ENCODE data around the gene LRFN4.

LRFN4 gene

DNA sequence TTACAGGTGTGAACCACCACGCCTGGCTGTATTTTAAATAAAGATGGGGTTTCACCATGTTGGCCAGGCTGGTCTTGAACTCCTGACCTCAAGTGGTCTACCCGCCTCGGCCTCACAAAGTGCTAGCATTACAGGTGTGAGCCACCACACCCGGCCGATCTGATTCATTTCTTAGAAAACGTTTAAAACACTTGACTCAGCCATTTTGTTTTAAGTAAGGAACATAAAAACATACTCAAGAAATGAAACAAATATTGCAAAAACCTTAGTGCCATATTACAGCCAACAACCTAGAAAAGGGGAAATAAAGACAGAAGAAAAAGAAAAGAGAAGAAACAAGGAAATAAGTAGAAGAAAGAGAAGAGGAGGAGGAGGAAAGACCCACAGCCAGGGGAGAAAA lies 17.4 kb downstream of the LRFN4 start:
- DNase-seq, result no peak

DNA sequence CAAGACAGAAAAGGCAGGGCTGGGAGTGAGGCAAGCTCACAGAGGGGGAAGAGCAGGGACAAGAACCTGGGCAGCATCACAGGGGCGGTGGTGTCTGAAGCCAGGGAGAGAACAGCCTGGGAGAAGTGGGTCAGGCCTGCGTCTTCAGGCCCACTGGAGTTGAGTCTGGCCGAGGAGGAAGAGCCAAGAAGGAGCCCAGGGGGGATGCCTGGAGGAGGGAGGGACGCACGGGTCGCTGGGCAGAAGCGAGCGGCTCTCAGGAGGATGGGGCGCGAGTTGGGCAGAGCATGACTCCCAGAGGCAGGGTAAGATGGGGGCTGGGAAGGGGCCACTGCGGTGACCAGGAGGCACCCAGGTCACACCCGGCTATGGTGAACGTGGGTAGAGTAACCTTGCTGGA lies 18.5 kb downstream of the LRFN4 start:
- no peak for DNase-seq

DNA sequence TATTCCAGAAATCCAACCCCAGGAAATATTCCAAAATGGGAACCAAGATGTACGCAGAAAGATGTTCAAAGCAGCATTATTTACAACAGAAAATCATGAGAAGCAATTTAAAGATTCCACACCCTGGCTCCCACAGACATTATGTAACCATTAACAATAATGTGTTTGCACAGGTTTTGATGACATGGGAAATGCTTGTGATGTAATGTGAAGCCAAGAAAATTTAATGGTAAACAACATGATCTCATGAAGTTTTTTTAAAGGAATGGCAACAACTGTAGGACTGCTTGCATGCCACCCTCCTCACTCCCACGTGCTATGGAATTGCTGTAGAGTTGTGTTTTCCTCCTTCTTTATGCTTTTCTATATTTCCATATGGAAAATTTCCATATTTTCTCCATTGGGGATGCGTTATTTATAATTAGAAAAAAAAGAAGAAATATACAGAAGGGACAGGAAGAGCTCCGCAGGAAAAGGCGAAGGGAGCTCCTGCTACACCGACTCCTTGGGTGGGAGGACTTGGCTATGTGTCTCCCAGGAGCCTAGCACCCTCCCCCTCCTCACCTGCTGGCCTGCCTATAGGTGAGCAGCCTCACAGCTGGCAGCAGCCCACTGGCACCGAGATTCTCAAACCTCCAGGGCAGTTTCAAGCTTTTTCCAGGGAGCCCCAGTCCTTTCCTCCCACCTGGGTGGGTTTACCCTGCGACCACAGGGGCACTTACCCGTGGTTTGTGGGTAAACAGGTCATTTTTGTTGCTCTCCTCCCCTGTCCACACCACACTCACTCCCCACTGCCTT lies 20.9 kb downstream of the LRFN4 start:
- no peak for DNase-seq

DNA sequence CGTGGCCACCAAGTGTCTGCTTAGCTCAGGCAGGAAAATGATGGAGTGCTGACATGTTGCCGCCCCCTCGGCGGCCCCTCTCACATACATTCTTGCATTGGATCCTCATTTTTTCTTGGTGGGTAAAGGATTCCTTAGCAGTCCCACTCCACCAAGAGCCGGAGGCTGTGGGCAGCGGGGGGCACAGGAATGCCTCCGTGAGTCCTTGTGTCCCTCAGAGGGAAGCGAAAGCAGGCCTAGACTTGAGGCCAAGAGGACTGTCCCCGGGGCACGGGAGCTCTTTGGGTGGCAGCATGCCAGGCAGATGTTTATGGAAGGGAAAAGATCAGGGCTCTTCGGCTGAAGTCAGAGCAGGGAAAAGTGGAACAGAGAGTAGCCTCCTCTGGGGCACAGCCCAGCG lies 21.6 kb downstream of the LRFN4 start:
- no peak for DNase-seq

DNA sequence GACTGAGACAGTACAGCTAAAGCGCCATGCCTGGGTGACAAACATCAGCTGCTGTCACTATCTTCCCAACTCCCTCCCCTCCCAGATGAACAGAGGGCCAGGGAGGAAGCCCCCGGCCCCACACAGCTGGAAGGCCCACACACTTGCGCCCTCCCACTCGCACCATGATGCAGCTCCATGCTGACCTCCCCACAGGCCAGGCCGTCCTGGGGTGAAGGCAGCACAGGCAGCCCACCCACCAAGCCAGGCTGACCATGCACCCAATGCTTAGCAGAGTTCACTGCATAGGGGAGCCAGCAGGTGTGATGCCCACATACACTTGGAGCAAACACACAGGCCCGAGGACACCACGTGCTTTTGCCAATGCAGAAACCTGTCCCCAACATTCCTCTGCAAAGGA lies 22.1 kb downstream of the LRFN4 start:
- no peak for DNase-seq

DNA sequence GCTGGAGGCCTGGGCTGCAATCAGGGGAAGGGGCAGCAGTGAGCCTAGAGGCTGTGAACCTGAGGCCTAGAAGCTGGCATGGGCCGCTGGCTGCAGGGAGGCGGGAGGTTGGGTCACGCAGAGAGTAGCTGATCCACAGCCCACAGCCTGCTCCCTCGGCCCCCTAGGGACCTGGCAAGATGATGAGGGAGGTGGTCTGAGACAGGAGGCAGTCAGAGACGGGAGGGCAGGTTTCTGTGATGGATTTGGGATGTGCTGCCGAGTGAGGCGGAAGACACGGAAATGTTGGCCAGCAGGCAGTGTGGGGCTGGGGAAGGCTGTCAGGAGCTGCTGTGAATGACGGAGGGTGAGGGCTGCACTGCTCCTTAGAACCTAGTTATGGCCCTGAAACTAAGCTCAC lies 22.7 kb downstream of the LRFN4 start:
- no peak for DNase-seq

DNA sequence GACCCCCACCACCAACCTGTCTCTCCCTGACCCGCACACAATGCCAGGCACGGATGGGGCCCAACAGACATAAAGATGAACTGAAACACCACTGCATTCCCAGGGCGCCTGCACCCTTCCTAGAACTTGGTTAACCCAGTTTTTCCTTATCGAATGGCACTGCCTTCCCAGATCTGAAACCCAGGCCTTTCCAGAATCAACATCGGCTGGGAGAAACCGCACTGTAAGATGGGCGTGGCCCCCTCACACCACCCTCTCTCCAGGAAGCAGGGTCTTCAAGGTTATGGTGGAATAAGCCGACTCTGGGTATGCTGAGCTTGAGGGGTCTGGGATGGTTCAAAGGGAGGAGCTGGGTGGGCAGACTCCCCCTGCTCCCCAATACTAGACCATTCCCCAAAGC lies 23.1 kb downstream of the LRFN4 start:
- DNase-seq, result no peak

DNA sequence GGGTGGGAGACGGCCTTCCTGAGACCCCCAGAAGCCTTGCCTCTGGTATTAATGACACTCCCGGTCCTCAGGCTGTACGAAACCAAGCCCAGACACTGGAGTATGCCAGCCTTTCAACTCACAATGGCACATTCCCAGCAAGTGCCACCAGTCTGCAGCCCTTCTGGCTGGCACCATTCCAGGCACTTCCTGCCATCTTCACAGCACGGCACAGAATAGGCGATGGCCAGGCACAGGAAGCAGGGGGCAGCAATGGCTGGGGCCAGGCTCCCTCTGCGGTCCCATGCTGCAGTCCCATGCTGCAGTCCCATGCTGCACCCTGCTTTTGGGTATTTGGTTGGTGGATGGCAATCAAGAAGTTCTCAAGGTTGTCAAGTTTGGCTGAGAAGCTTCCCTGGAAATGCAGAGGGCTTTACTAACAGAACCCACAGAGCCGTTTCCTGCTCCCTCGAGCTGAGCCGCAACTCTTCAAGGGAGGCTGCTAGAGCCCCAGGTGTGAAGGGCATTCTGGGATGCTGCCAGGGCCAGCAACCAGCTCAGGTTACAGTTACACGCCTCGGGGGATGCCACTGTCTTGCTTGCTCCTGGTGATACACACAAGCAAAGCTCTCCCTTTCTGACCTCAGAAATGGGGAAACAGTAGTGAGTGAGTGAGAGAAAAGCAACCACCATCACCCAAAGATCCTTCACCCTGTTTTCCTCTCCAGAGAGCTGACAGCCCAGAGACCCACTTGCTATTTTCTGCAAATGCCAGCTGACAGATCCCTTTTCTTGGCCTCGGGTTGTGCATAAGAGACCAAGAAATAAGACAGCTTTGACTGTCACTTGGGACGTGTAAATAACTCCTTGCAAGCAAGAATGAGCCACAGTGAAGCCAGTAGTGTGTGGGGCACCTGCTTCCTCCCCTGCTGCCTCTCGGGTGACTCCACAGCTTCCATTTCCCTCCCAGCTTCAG lies 23.9 kb downstream of the LRFN4 start:
- peak; percentile 72 for DNase-seq

DNA sequence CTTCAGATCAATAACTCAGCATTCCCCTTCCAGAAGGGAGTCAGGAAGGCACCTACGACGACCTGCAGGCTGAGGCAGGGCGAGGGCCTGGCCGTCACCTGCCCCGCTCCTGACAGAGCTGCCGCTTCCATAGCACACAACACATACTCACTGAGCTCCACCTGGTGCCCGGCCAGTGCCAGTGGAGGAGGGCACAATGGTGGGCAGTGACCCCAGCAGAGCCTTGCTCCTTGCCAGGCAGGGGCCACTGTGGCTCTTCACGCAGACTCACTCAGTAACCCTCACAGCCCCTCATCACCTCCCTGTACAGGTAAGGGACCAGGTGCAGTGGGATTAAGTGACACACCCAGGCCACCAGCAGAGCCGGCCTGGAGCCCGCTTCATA lies 24.6 kb downstream of the LRFN4 start:
- DNase-seq, result peak; percentile 42

DNA sequence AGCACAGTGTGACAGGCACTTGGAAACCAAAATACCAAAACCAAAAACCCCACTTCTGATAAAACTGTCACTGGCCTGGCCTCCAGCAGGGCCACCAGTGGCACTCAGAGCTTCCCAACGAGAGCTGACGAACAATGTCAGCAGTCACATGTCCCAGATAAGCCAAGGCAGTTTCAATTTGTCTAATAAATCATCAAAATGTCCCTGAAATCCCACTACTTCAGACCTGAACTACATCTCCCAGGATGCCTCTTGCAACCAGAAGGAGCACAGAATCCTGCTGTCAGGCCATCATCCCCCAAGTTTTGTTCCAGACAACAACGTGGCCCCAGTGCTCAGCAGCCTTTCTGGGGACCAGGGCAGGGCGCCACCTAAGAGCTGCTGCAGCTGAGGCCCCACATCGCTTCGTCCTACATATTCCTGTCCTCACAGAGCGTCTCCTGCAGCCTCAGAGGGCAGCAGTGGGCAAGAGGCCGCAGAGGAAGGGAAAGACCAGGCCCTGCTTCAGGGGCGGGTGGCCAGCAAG lies 25.1 kb downstream of the LRFN4 start:
- no peak for DNase-seq

DNA sequence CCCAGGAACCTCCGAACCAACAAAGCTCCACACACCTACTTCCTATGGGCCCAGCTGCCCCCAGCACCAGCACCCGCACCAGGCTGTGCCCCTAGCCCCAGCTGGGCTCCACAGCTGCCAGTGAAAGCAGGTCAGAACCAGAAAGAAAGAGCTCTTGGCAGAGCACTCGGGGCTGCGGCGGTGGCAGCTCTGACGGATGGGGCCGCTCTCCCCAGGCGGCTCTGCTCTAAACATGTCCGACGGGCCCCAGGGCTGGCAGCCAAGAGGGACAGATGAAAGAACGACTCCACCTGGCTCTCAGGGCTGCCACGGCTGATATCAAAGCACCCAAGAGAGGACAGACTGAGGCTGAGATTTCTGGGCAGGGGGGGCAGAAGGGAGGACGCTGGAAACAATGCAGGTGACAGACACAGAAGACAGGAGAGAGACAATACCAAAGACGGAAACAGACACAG lies 25.7 kb downstream of the LRFN4 start:
- DNase-seq, result peak; percentile 28

DNA sequence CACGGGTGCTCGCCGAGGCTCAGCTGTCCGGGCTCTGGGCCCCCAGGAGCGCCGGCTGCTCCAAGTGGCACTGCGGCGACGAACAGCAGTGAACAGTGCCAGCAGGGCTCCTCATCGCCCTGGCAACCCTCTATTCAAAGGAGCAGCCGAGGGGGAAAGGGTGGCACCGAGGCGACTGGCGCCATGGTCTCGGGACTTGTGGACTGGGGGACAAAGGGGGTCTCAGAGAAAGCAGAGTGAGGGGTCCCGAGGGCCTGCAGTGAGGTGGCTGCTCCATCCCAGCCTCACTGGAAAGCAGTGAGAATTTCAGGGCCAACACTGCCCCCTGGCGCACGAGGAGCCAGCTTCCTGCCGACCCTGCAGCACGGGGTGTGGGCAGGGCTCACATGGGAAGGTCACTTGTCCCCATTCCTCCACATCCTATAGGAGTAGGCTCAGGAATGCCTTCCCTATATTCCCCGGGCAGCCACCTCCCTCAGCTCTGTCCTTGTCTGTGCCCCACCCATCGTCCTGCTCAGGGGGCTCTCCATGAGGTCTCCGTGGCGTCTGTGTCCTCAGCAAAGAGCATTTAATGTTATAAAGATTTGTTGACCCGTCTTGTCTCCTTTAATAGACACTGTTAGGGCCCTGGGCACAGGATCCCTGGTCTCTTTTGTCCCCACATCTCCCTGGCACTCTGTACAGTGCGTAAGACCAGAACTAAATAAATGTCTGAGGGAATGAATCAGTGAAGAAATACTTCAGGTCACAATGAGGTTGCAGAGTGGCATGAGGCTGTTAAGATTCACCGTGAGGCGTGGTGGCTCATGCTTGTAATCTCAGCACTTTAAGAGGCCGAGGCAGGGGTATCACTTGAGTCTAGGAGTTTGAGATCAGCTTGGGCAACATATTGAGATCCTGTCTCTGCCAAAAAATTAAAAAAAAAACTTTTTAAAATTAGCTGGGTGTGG lies 26.4 kb downstream of the LRFN4 start:
- DNase-seq, result peak; percentile 69

DNA sequence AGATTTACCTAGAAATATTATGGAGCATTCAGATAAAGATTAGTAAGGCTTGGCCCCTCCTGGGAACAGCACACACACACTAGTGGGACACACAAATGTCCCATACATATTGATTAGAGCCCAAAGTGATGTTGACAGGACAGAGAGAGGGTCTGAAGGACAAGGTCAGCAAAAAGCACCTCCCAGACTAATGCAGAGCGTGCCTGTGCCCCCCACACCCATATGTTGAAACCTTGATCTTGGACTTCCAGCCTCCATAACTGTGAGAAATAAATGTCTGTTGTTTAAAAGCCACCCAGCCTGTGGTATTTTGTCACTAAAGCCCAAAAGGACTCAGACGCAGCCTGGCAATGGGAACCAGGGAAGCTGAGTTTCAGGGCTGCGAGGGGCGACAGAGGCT lies 27.6 kb downstream of the LRFN4 start:
- no peak for DNase-seq

DNA sequence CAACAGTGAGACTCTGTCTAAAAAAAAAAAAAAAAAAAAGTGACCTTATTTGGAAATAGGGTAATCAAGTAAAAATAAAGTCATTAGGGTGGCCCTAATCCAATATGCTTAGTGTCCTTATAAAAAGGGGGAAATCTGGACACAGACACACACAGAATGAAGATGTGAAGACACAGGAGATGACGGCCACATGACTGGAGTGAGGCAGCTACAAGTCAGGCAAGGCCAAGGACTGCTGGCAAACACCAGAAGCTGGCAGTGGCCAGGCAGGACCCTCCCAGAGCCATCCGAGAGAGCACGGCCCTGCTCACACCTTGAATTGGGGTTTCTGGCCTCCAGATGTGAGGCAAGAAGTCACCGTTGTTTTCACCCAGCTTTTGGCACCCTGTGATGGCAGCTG lies 28.6 kb downstream of the LRFN4 start:
- DNase-seq, result no peak

DNA sequence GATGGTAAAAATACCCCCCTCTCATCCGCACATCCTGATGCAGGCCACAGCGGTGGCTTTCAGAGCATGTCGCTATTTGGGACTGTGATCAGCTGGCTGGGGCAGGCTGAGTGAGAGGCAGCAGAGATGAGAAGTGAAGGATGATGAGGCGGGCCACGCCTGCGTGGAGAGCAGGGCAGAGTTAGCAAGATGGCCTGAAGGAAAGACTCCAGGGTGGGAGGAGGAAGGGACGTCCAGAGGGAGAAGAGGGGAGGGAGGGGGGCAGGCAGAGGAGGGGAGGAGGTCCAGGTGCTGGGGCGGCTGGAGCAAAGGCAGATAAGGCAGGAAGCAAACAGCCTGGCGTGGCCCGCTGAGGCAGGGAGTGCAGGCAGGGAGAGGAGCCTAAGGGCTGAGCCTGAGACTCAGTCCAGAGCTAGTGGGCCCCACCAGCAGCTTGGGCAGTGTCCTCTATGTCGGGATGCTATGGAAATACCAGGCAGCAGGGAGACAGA lies 29.1 kb downstream of the LRFN4 start:
- DNase-seq, result no peak

DNA sequence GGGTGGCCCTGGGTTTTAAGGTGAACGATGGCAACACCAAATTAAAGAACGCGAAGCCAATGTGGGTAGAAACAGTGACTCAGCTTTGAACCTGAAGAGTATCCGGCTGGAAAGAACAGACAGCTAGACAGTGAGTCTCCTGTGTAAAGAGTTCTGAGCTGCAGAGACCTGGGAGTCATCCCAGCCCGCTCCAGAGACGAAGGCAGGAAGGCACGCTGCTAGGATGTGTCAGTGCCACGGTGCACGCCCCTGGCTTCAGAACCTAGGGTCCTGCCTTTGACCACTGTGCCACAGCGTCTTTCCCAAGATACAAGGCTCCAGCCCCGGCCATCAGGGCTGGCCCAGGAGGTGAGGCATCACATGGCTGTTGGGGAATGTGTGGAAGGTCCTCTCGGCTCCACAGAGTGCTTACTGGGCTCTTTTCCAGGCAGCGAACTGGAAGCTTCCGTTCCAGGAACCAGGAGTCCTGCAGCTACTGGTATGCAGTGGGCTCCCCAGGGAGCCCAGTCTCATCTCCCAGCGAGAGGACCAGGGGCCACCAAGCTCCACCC lies 29.9 kb downstream of the LRFN4 start:
- DNase-seq, result no peak

DNA sequence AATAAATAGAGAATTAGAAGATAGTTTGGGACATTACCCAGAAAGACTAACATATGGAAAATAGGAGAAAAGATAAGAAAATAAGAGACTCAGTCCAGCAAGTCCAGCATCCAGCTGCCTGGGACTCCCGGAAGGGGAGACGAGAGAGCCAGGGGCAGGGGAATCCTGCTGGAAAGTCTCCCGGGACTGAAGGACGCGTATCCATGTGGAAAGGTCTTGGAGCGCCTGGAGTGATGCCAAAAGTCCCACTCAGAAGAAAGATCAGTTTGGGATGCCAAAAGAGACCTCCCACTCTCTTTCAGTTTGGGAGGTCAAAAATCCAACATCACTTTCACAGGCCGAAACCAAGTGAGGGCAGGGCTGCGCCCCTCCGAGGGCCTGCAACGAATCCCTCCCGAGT lies 30.7 kb downstream of the LRFN4 start:
- no peak for DNase-seq

DNA sequence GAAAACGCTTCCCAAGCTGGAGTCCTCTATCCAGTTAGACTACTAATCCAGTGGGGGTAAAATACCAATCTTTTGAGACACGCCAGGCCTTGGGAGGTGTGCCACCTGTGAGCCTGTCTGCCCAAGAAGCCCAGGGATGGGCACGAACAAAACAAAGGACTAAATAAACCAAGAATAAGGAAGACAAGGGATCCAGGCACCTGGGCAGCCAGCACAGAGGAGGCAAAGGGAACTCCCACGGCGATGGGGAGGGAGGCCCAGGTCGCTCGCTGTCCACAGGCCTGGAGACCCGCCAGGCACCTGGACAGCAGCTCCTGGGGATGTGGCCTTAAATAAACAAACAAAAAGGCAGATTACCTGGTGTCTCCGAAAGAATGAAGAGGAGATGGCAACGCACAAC lies 31.4 kb downstream of the LRFN4 start:
- DNase-seq, result no peak

DNA sequence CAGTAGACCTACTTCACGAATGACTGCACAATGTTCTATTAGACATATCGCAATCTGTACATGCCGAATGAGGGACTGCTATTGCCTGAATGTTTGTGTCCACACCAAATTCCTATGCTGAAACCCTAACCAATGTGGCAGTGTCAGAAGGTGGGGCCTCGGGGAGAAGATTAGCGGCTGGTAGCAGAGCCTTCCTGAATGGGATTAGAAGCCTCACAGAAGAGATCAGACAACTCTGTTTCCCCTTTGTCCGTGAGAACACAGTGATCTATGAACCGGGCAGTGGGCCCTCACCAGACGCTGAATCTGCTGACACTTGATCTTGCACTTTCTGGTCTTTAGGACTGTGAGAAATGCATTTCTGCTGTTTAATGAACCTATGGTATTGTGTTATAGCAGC lies 33.1 kb downstream of the LRFN4 start:
- no peak for DNase-seq

DNA sequence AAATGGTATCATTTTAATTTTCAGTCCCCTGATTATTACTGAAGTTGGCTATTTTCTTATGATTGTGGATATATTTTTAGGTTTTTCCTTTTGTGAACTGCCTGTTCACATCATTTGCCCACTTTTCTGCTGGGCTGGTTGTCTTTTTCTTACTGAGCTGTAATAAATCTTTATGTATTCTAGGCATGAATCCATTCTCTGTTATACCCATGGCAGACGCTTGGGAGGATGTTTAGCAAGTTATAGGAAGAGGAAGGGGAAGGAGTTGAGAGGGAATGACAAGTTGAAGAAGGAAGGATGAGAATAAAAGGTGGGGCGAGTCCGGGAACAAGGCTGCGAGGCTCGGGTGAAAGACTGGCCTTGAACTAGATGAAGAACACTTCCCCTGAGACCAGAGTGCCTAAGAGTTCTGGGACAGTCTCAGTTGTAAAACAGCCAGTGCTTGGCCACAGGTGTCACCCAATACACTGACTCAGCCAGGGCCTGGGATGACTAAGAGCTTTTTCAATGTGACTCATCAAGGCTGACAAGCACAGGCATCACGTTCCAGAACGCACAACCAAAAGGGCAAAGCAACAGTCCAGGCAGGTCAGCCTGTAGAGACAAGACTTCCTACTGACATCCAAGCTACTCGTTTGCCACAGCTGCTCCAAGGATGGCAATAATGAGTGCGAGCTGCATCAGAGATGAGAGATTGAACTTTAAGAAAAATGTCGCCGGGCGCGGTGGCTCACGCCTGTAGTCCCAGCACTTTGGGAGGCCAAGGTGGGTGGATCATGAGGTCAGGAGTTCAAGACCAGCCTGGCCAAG lies 35.2 kb downstream of the LRFN4 start:
- DNase-seq, result peak; percentile 21

DNA sequence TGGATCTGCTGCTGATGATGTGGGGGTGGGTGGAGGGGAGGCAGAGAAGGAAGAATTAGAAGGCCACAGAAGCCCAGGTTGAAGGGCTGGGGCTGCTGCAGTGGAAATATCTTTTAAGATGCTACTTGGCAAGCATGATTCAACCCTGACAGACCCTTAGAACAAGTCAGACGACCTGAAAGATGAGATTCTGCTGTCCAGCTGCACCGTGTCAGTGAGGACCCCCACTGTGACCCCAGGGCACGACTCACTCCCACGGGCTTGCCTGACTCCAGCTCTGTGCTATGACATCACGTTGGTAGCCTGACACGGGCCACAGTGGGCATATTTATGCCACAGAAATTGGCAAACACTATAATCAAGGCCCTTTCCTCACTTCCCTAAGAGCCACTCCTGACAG lies 36.0 kb downstream of the LRFN4 start:
- DNase-seq, result no peak

All from SHP77 treated with DMSO at 0.1 percent for 48 hours (cell line).